OCI-LY7 (cell line): ENCODE data around the gene PHB1.

Source experiments
- EZH2phosphoT487 ChIP-seq: fragments of 200-600 bp; sonication (generic); IDR thresholded peaks from 2 replicates; pipeline ENCODE4 v1.6.1; 2018; ENCODE audit warnings: low read depth, borderline replicate concordance, mild to moderate bottlenecking, mixed run types, antibody characterized with exemption, low read length, moderate library complexity, mixed read lengths
- TF ChIP-seq, protein P1 (sequence below): fragments of 200-600 bp; sonication (generic); conservative IDR thresholded peaks from 2 replicates; pipeline ENCODE4 v1.5.1; 2014; ENCODE audit warnings: mild to moderate bottlenecking, antibody characterized with exemption, low read length, moderate library complexity, mixed read lengths

DNA sequence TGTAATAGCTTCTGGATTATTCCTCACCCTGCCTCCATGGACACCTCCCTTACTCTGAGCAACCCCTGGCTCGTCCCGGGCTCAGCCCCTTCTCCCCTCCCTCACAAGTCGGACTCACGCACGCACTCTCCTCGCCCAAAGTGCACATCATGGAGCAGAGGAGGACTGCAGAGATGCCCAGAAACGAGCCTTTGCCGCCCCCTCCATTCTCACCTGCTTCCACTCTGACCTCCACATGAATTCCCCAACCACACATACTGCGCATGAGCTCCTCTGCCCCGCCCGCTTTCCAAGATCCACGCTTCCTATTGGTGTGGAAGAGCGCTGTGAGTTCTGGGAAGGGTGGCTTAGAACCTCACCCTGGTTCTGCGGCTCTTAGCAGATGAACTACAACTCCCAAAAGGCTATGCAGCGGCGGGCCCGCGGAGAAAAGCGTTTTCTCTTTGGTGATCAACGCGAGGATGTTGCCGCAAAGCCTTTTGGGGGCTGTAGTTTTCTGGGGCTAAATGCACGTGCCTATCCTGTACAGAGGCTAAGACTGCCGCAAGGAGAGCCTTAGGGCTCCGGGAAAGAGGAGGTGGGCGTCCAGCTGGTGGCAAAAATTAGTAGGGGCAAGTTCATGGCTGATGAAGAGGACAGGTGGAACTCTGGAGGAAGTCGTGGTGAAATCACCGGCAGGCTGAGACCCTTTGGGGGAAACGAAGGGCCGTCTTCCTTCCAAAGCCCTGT lies at the start of gene PHB1:
- TF ChIP-seq, protein P1, sequence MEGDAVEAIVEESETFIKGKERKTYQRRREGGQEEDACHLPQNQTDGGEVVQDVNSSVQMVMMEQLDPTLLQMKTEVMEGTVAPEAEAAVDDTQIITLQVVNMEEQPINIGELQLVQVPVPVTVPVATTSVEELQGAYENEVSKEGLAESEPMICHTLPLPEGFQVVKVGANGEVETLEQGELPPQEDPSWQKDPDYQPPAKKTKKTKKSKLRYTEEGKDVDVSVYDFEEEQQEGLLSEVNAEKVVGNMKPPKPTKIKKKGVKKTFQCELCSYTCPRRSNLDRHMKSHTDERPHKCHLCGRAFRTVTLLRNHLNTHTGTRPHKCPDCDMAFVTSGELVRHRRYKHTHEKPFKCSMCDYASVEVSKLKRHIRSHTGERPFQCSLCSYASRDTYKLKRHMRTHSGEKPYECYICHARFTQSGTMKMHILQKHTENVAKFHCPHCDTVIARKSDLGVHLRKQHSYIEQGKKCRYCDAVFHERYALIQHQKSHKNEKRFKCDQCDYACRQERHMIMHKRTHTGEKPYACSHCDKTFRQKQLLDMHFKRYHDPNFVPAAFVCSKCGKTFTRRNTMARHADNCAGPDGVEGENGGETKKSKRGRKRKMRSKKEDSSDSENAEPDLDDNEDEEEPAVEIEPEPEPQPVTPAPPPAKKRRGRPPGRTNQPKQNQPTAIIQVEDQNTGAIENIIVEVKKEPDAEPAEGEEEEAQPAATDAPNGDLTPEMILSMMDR = no peak
- no peak for TF ChIP-seq EZH2phosphoT487
